Stimulated activated CD4-positive, alpha-beta T cell treated with anti-CD3 and anti-CD28 coated beads, Interleukin-12 subunit alpha, Interleukin-12 subunit beta, amount 100 ng/mL, for 24 hours (primary cell): ENCODE measurements around the gene UBL4A.

ENCODE experiments used
- DNase-seq, 2 experiments: peaks; one replicate each; pipeline ENCODE4 v3.0.0-alpha.2; 2020; ENCODE audit warnings: low read depth in 2 of 2

UBL4A gene

DNA sequence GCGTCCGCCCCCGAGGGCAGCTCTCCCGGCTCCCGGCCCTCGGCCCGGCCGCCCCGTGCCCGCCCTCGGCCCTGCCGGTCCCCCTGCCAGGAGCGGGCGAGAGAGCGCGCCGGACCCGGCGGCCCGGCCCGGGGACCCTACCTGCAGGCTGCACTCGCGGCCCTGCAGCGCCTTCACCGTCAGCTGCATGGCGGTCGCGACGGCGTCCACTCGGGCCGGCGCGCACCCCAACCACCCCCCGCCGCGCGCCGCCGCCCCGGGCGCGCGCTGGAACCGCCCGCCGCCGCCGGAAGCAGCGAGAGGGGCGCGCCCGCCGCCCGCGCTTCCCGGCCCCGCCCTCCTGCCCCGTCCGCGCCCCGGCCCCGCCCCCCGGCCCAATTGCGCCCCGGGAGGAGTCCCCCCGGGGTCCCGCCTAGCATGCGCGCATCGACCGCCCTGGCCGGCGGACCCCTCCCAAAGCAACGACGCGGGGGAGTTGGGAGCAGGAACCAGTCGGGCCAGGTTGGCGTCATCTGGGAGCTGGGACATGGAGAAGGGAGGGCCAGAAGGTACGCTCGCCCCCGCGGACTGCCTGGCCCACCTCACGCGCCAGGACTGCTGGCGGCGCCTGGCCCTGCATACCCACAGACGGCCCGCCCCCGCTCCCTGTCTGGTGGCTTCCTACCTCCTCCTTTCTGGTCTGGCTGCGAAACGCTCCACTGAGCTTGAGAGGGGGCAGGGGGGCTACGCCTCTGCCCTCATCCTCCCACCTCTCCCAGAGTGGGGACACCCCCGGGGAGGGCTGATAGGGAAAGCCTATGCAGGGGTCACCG, at the start of gene UBL4A:
Gene UBL4A (minus strand): TSS at position 220 of the 812 bp plus-strand sequence. CDS start 31 bp downstream, at position 189.
- peak; percentile 36 to 41 for DNase-seq

DNA sequence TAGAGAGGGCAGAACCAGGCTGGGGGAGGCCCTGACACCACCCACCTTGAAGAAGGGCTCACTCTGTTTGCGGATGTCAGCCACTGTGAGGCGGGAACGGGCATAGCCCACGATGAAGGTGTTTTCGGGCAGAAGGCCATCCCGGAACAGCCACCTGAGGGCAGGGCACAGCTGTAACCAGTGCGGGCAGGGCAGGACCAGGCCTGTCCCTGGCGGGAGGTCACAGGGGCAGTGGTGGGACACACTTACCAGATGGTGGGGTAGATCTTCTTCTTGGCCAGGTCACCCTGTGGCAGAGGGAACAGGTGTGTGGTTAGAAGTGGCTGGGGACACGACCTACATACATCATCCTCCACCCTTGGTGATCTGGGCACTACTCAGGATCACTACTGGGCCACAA, 49.5 kb upstream of the UBL4A start:
- DNase-seq = no peak

DNA sequence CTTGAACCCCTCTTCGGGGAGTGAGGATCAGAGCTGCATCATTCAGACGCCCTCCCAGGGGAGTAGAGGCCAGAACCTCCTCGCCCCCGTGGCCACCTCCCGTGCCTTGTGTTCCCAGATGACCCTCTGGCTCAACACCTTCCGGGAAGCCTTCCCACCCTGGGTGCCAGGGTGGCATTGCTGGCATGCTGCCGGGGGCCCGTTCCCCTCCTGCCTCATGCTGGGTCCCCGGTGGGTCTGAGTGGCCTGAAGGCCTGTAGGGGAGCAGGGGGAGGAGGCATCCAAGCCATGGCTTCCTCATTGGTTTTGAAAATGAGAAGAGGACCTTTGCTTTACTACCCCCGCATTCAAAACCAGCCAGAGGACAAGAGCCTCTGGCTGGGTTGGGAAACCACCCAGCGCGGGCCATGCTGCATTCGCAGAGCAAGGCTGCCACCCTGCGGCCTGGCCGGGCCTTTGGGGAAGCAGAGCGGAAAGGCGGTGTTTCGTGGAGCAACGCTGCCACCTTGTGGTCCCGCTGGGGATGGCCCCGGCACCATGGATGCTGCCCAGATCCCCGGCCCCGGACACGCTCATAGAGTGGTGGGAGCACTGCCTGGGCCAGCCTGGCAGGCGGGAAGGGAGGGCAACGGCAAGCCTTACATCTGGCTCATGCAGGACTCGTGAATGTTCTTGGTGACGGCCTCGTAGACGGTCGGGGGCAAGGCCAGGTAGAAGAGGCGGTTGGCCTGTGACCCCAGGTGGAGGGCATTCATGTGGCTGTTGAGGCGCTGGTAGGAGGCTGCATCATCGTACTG, 48.3 kb upstream of the UBL4A start:
- peak; percentile 74 to 80 for DNase-seq

DNA sequence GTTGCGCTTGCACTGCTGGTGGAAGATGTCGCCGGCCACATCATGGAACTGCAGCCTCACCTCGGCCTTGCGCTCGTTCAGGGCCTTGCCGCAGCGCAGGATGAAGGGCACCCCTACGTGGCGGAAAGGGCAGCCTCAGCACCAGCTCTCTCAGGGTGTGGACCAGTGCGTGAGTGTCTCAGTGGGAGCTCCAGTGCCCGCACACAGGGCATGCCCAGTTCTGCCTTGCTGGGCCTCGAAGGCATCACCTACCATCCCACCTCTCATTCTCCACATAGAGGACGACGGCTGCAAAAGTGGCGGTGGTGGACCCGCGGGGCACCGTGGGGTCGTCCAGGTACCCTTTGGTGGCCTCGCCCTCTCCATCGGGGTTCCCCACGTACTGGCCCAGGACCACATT, 46.3 kb upstream of the UBL4A start:
- DNase-seq = no peak

GRCh38 chrX:154531626-154532025, 45.2 kb upstream of the UBL4A start:
- DNase-seq = no peak

- DNase-seq = no peak
Measured at GRCh38 chrX:154530286-154530685, 43.9 kb upstream of the UBL4A start.

GRCh38 chrX:154529206-154529612, 42.8 kb upstream of the UBL4A start:
- no peak for DNase-seq

GRCh38 chrX:154526901-154527675, 40.7 kb upstream of the UBL4A start:
- peak in 1 of 2 experiments; percentile 58 for DNase-seq

GRCh38 chrX:154525606-154526490, 39.4 kb upstream of the UBL4A start:
- DNase-seq = no peak

- no peak for DNase-seq
Measured at GRCh38 chrX:154519389-154519788, 33.0 kb upstream of the UBL4A start.

DNA sequence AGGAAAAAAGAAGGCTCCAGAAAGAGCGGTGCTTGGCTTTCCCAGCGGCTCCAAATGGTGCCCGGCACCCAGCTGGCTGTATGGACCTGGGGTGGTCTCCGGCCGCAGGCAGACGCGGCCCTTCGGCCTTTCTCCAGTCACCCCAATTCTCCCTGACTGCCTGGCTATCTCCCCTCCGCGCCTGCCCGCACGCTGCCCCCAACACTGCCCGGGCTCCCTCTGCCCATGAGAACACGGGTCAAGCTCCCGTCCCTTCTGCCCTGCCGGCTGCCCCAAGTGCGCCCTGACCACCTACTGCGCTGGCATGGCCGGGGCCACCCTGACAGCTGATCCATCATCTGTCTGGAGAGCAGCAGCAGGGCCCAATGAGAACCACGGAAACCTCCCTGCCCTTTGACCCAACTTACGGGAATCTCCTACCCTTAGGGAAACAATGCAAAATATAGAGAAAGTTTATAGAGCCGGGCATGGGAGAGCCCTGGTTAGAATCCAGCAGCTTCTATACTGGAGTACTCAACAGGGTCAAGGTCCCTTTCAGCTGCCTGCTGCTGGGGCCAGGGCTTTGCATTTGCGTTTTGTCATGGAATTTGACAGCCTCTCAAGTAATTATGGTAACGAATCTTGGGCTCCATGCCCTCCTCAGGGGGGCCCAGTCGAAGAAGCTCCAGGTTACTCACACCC, 30.8 kb upstream of the UBL4A start:
- DNase-seq = no peak

DNA sequence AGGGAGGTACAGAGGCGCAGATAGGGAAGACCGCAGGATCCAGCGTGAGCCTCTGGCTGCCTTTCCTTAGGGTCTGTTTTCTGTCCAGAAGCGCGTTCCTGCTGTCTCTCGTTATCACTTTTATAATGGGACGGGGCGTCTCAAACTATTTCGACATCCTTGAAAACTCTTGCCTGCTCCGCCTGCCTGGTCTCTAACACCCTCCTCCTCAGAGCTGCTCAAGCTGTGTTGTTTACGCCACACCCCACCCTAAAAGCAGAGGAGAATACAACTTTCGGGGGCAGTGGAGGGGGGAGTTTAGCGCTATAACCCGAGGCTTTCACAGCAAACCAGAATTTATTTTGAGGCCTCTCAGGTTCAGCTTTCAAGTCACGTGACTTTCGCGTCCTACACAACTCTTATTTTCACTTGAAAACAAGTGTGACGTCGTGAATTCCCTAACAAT, 30.3 kb upstream of the UBL4A start:
- no peak for DNase-seq

- DNase-seq = peak; percentile 84 to 88
Measured at GRCh38 chrX:154515966-154516655, 29.7 kb upstream of the UBL4A start, which contains the start of gene FAM3A. FAM3A (minus strand) TSS chrX:154516232; CDS start chrX:154515772, 460 bp downstream.

DNA sequence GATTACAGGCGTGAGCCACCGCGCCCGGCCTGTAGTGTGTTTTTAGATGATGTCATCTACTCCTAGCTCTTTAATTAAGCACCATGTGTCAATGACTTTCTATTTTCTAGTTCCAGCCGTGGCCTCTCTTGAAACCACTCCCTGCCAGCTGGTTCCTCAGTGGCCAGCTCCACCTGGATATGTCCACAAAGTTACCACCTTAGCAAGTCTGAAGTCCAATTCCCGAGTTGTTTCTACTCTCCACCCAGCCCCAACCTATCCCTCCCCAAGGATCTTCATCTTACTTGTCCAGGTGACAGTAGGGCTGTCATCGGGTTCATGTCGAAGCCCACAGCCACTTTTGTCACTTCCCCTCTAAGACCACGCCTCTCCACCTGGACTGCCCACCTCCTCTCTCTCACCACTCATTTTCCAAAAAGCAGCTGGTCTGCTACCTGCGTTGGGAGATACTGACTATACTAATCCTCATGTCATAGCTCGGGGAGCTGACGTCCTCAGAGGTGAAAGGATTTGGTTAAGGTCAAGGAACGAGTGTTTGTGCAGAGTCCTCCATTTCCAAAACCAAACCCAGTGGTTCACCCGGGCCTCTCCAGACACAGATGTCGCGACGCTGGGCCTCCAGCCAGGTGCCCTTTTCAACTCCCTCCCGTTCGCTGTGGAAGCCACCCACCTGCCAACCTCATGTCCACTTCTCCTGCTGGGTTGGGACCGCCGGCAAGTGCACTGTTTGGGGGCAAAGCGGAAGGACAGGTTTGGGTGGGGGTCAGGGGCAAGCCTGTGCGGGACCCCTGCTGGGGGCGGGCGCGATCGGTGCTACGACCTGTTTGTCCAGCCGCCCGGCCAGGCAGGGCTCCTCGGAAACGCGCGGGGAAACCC, 28.9 kb upstream of the UBL4A start:
- DNase-seq = no peak

- DNase-seq = no peak
Measured at GRCh38 chrX:154513716-154514115, 27.3 kb upstream of the UBL4A start.

- DNase-seq = no peak
Measured at GRCh38 chrX:154512879-154513553, 26.6 kb upstream of the UBL4A start.

DNA sequence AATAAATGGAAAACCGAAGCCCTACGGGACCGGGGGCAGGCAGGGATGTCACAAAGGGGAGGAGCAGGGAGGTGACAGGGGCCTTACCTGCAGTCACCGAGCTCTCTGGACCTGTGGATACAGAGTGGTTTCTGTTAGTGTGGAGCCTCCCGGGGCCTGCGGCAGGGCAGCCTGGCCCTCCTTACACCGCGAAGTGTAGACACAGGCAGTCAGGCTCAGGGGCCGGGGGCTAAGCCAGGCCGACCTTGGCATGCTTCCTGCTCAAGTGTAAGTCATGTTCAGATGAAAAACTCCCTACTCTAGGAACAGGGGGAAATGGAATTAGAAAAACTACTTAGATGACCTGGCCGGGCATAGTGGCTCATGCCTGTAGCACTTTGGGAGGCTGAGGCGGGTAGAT, 25.3 kb upstream of the UBL4A start:
- no peak for DNase-seq

DNA sequence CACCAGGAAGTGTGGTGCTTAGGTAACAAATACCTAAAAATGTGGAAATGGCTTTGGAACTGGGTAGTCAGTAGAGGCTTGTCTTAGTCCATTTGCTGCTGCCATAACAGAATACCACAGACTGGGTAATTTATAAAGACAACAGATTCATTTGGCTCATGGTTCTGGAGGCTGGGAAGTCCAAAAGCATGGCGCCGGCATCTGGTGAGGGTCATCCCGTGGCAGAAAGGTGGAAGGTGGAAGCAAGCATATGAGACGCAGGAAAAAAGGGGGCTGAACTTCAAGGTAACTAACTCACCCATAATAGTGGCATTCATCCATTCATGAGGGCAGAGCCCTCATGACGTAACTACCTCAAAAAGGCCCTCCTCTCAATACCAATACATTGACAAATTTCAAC, 23.0 kb upstream of the UBL4A start:
- DNase-seq = no peak
